Measurements from ENCODE around the gene HIVEP2.

Gene HIVEP2

GRCh38 chr6:142914937-142915697 is 29.9 kb downstream of the HIVEP2 start:
- no peak for ATAC-seq

- peak; percentile 43 to 58 for ATAC-seq
These were observed 30.6 kb downstream of the HIVEP2 start for GRCh38 chr6:142914369-142914768.

- ATAC-seq, result peak; percentile 70 to 79
These were observed 31.4 kb downstream of the HIVEP2 start for GRCh38 chr6:142913511-142914047.

DNA sequence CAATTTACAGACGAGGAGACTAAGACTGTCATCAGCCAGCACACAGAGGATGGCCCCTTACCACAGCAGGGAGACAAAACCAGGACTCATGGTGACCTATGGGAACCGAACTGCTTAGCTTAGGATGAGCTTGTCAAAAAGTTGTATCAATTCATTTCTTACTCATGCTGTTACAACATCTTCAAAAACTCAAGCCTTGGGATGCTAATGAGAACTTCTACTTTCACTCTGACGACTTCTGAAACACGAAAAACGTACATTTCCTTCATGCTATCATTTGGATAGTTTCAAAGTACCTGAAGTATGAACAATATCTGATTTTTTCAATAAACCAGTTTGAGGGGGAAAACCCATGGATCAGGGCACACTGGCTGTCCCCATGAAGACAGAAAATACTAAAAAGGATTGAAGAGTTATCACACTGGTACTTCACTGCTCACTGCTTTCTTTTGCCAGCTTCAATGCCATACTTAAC is 31.9 kb downstream of the HIVEP2 start:
- ATAC-seq, result peak; percentile 70 to 72

GRCh38 chr6:142912125-142912524 is 32.9 kb downstream of the HIVEP2 start:
- no peak for ATAC-seq

DNA sequence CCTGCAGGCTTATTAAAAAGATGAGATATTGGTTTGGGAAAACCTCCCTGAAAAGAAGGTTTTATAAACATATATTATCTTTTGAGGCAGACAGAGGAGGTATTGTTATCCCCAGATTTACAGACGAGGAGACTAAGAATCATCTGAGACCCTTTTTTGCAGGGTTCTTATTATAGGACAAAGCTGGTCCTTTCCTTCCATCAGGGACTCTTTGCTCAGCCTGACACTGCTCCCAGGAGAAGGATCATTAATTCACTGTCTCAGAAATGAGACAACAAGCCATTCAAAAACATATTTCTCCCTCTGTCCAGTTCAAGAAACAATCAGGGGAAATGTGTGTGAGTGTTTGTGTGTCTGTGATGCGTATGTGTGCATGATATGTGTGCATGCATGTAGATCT is 33.5 kb downstream of the HIVEP2 start:
- no peak for ATAC-seq

- no peak for ATAC-seq
These were observed 35.3 kb downstream of the HIVEP2 start for GRCh38 chr6:142909686-142910085.

DNA sequence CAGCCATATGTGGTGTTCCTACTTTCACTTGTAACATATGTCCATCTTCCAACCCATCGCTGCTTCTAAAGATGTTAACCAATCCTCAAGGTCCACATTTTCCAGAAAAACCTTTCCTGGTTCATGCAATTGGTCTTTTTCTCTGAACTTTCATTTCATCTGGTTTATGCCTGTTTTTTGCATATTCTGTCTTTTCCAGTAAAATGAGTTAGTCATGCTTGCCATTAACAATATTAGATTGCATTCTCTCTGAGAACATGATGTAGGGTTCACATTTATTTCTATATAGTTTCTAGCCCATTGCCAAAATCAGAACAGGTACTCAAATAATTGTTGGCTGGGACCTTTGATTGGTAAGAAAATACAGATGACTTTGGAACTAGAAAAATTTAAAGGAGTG is 36.7 kb downstream of the HIVEP2 start:
- ATAC-seq, result no peak

DNA sequence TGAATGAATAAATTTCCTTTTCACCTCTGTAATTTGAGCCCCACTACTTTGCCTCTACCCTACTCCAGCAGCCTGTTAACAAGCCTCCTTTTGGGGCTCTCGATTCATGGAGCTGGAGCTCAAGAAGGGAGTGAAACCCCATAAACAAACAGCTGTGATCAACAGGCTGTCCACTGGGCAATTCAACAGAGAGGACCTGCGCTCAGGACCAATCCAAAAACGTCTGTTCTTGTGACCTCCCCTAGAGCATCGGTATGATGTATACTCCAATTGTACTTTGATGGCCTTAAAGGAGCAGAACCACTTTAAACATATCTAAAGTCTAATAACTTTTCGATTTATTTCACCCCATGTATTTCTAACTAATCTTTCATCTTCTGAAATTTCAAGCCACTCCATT is 37.4 kb downstream of the HIVEP2 start:
- ATAC-seq, result peak; percentile 53 to 62

DNA sequence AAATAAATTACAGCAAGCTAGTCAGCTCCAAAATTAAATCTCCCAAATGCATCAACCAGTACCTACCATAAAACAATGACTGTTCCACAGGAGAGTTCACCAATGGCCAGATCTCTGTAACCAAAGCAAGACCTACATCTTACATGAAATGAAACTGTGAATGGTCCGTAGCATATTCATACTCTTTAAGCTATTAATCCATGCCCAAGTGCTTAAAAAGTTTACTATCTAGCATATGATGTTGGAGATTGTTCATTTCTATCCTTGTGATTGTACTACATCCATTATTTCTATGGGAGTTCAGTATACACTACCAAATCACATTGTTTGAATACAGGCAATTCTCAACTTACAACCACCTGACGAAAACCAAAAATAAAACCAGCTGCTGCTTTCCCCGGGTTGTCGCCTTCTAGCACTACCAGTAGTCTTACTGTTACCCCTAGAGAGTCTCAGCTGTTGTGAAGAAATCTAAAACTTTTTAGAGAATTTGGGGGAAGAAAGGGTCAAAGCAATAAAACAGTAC is 38.0 kb downstream of the HIVEP2 start:
- peak; percentile 40 to 62 for ATAC-seq

DNA sequence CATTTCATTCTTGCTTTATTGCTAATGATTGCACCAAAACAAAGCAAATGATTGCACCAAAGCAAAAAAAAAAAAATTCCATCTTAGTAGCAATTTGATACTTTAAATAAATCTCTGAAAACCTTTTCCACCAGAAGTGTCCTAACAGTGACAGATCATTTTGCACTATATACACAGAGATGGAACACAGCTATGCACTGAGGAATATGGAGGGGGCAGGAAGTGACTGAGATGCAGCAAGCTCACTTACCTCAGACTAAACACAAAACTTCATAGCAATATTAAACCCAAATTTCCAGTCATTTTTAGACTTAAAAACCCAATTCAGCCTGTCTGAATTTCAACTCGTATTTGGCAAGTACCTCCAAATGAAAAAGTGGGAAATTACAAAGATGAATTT is 41.2 kb downstream of the HIVEP2 start:
- no peak for ATAC-seq

GRCh38 chr6:142902636-142903053 is 42.3 kb downstream of the HIVEP2 start:
- peak; percentile 52 to 63 for ATAC-seq

GRCh38 chr6:142901611-142902010 is 43.4 kb downstream of the HIVEP2 start:
- no peak for ATAC-seq

DNA sequence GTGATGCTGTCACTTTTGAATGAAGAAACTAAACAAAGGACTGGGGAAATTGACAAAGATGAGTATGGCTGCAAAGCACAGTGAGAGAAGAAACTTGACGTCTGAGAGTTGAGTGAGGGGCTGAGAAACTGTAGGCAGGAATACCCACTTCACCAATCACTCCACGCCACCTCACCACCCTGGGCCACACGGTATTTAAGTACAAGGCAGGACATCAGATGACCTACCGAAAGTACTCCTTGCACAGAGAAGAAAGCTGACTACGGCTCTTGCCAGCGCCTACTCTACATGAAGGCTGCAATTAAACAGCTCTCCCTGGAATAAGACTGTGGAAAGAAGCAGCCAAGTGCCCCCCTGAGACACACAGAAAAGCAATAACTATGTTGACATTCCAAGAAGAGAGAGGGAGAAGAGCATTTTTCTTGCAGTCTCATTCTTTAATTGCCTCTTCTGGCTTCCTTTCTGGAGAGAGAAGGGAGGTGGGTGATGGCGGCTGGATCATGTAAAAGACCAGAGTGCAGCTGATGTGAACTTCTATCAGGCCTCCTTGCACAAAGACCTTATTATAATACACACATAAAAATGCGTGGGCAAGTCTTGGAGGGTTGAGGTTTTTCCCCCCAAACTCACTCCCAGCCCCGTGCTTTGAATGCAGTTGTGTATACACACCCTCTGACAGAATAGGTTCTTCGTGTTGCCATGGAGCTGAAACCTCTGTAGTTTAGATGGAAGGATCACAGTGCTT is 44.6 kb downstream of the HIVEP2 start:
- ATAC-seq, result peak in 1 of 2 donors; percentile 6

- ATAC-seq, result no peak
These were observed 45.8 kb downstream of the HIVEP2 start for GRCh38 chr6:142898927-142899895.

DNA sequence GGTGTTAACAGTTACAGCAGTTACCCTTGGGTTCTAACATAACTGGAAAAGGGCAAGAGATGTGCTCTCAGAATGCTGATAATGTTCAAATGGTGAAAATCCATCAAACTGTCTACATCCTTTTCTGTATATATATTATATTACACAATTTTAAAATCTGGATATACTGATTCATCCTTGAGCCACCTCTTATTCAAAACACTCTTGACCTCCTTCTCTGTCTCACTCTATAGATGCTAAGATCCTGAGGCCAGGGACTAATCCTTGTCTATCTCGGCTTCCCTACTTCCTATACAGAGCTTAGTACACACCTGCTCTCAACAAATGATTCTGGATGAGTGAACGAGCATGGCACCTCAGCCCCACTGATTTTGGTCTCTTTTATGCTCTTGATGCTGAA is 47.3 kb downstream of the HIVEP2 start:
- no peak for ATAC-seq

GRCh38 chr6:142896732-142897131 is 48.2 kb downstream of the HIVEP2 start:
- no peak for ATAC-seq

DNA sequence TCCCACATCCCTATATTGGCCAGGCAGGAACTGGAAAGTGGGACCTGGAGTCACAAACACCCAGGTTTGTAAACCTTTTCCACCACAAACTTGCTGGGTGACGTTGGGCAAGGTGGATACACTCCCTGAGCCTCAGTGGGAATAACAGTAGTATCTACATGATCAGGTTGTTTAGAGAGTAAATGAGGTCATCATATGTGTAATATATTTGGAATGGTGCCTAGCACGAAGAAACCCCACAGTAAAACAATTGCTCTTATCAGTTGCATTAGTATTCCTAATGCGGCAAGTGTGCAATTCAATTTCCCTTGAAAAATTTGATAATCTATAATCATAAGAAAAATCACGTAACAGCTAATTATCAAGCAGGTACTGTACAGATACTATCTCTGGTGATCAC is 51.9 kb downstream of the HIVEP2 start:
- ATAC-seq, result no peak

DNA sequence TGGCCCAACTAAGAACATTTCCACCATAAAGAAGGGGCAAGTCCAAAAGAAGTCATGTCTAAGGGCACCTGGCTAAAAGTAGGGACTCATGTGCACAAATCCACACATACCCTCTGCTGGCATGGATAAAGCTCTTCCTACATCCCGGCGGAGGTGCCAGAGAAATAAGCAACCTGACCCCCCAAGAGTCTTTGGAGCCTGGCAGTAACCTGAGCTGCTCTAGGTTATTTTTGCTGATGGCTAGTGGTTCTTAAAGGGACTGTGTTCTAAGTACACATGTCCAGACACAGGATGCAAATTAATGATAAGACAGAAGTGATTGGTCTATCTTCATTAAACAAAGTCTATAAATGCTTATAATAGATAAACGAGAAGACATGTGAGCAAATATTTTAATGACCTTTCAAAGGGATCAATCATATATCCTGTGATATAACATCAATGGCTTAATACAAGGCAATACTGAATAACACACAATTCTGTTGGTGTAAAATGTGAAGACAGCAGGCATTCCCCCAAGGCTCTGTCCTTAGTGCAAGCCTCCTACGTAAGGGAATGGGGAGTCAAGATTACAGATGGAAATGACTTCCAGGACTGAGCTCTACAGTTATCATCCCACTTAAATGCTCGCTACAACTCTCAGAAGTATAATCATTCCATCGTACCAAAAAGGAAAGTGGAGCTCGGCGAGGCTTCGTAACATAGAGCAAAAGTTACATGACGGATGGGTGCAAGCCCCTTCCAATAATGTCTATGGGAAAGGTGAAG is 52.5 kb downstream of the HIVEP2 start:
- ATAC-seq, result no peak

GRCh38 chr6:142891454-142891853 is 53.5 kb downstream of the HIVEP2 start:
- peak in 1 of 2 donors; percentile 31 for ATAC-seq

DNA sequence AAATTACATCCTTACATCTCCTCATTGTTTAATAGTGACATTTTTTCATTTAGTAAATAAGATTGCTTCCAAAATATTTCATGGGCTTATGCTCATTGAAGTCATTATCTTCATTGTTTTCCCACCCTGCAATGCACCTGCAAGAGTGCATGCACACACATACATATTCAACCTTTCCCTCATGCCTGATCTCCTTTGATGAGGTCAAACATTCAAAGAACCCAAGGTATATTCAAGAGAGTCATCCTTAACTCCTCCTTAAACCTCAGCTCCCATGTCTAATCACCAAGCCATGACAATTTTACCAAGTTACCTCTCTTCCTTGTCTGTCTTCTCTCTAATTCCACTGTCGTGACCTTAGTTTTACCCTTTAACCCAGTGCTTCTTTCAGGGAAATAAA is 56.5 kb downstream of the HIVEP2 start:
- ATAC-seq, result no peak

All from activated CD4-positive, CD25-positive, alpha-beta regulatory T cell treated with anti-CD3 and anti-CD28 coated beads, Interleukin-2, amount 50 U/mL, for 24 hours (primary cell).